Endothelial cell of umbilical vein (primary cell): ENCODE measurements around the gene SPATA2L. TPM values are rescaled to one million over a fixed set of nuclear protein-coding genes. Genes with fewer than 3 reads are reported as not detected.

ENCODE experiments used
- BruUV-seq: library from RNA; stranded (reverse); fragments of 400-500 nt; replicated peaks from 2 replicates; lab custom pipeline; 2021; lab: Mats Ljungman, UMichigan
- CTCF ChIA-PET: fragments of 300-600, 350-600 bp; sonication (Branson Sonifier 250); formaldehyde crosslinking; loops from one replicate; lab custom pipeline; 2021; ENCODE audit warnings: antibody characterized with exemption, inconsistent platforms; lab: Charles Lee
- POLR2A ChIA-PET: fragments of 300-600, 350-600 bp; sonication (Branson Sonifier 250); formaldehyde crosslinking; loops from one replicate; lab custom pipeline; 2021; ENCODE audit warnings: antibody characterized with exemption, inconsistent platforms; lab: Charles Lee
- DNase-seq: peaks from one replicate; pipeline ENCODE4 v3.0.0-alpha.2; 2011; ENCODE audit warnings: low read depth, low spot score
- FAIRE-seq: peaks from 2 replicates; lab custom pipeline; 2011; peaks lifted over from hg19 to GRCh38; lab: Jason Lieb, UNC
- H2AFZ ChIP-seq: 2 replicates; pipeline ENCODE4 v1.6.0; 2012; ENCODE audit warnings: low read depth, low read length, control low read depth, inconsistent platforms
- H3K27ac ChIP-seq: 2 replicates; pipeline ENCODE4 v1.5.1; 2011; ENCODE audit warnings: low read depth, mild to moderate bottlenecking, control low read depth, low read length, moderate library complexity; ENCODE audit not compliant: insufficient read depth
- H3K27me3 ChIP-seq, 2 experiments: 2 replicates each; pipeline versions ENCODE4 v1.6.0 to v1.6.1; 2011; ENCODE audit warnings: low read length in 2 of 2, mixed read lengths in 1 of 2; ENCODE audit not compliant: control insufficient read depth in 2 of 2, insufficient read depth in 2 of 2
- H3K36me3 ChIP-seq, 2 experiments: 2 replicates in 1 of 2; 3 replicates in 1 of 2; pipeline ENCODE4 v1.5.1; 2011; ENCODE audit warnings: low read length in 2 of 2, mild to moderate bottlenecking in 1 of 2, moderate library complexity in 1 of 2; ENCODE audit not compliant: control insufficient read depth in 2 of 2, insufficient read depth in 2 of 2; ENCODE audit errors: extremely low read depth in 1 of 2
- H3K4me1 ChIP-seq: 3 replicates; pipeline ENCODE4 v1.5.1; 2011; ENCODE audit warnings: mild to moderate bottlenecking, low read length; ENCODE audit not compliant: control insufficient read depth, insufficient read depth; ENCODE audit errors: extremely low read depth
- H3K4me2 ChIP-seq: 2 replicates; pipeline ENCODE4 v1.6.1; 2011; ENCODE audit warnings: low read length, control low read depth, mixed read lengths; ENCODE audit not compliant: insufficient read depth
- H3K4me3 ChIP-seq, 3 experiments: fragments of 200-600 bp in 1 of 3; sonication (generic), shearing (Covaris generic) in 1 of 3; replicated peaks in 1 of 3; 2 replicates each; pipeline ENCODE4 v1.5.1; 2011 to 2016; ENCODE audit warnings: control low read depth in 3 of 3, low read length in 3 of 3, mild to moderate bottlenecking in 2 of 3, inconsistent platforms in 1 of 3, low read depth in 1 of 3, moderate library complexity in 1 of 3; ENCODE audit not compliant: insufficient read depth in 1 of 3
- H3K79me2 ChIP-seq: 2 replicates; pipeline ENCODE4 v1.6.0; 2012; ENCODE audit warnings: low read length, inconsistent platforms; ENCODE audit not compliant: control insufficient read depth, insufficient read depth
- H3K9ac ChIP-seq: replicated peaks from 2 replicates; pipeline ENCODE3; 2011; ENCODE audit warnings: low read length, control low read depth; ENCODE audit not compliant: insufficient read depth; ENCODE audit errors: extremely low read depth
- H3K9me1 ChIP-seq: replicated peaks from 3 replicates; pipeline ENCODE4 v1.6.0; 2011; ENCODE audit warnings: mild to moderate bottlenecking, low read length; ENCODE audit not compliant: control insufficient read depth, insufficient read depth; ENCODE audit errors: extremely low read depth
- H3K9me3 ChIP-seq: replicated peaks from 2 replicates; pipeline ENCODE4 v1.5.1; 2012; ENCODE audit warnings: low read length, inconsistent platforms; ENCODE audit not compliant: control insufficient read depth, insufficient read depth
- H4K20me1 ChIP-seq: replicated peaks from 2 replicates; pipeline ENCODE3; 2011; ENCODE audit warnings: mild to moderate bottlenecking, low read length; ENCODE audit not compliant: control insufficient read depth, insufficient read depth; ENCODE audit errors: extremely low read depth
- CTCF ChIP-seq, 2 donors: IDR thresholded peaks; 1 replicate in 1 of 2; 2 replicates in 1 of 2; pipeline ENCODE4 v1.5.1; 2011; ENCODE audit warnings: low read length in 2 of 2, mild to moderate bottlenecking in 2 of 2, moderate library complexity in 2 of 2, control low read depth in 1 of 2, inconsistent platforms in 1 of 2, low read depth in 1 of 2; ENCODE audit not compliant: insufficient read depth in 1 of 2; ENCODE audit errors: extremely low read depth in 1 of 2
- MAX ChIP-seq: IDR thresholded peaks from 2 replicates; pipeline ENCODE4 v1.6.1; 2011; ENCODE audit not compliant: insufficient read depth, insufficient read length
- POLR2AphosphoS5 ChIP-seq: IDR thresholded peaks from 2 replicates; pipeline ENCODE4 v1.6.1; 2012; ENCODE audit warnings: low read depth, mild to moderate bottlenecking, control low read depth, low read length, moderate library complexity; ENCODE audit not compliant: insufficient read depth
- dilution Hi-C: fragments of 300-500 bp; cut with MboI; formaldehyde crosslinking; loops from one replicate; pipeline ENCODE4 v1.15.0; 2019; ENCODE audit warnings: low sequenced_read_pairs; ENCODE audit not compliant: extremely low pct_ligation_motif_present
- intact Hi-C: fragments of 100-400 bp; cut with micrococcal nuclease; formaldehyde crosslinking; loops from one replicate; pipeline ENCODE4 v1.10.0; 2022
- polyA plus RNA-seq, 4 experiments: library from polyadenylated mRNA; depleted of rRNA in 3 of 4; stranded (reverse) in 3 of 4; unstranded in 1 of 4; fragments of >200 nt; gene quantifications; 2 replicates each; pipeline versions ENCODE4 v1.2.1 to v1.2.3, GENCODE V29; 2011 to 2012; ENCODE audit warnings: missing spikeins in 1 of 4
- total RNA-seq: library from RNA; stranded (reverse); gene quantifications from 2 replicates; pipeline ENCODE4 v1.2.3, GENCODE V29; 2021

SPATA2L gene
- total and polyA plus RNA-seq, 2 donors (not counting 3 experiments of a cell fraction or from before 2014, with no cell fraction given), result 7.3 to 7.4 TPM

- dilution Hi-C loops (no loop called here), intact Hi-C loops (no loop called here)
- TSS peak; percentile 29 for BruUV-seq
- Histone ChIP-seq H3K9ac (peak overlapping the region; percentile 5), H3K9me1 (no peaks in the 10 kb centered on the region), H4K20me1 (no peaks in the 10 kb centered on the region), H3K36me3 (peaks cover 3 to 16% of the 10 kb centered on the region in 2 experiments), H2AFZ (peak overlapping the region; percentile 6), H3K4me2 (peak overlapping the region; percentile 25), H3K4me3 (peak overlapping the region; percentile 27 to 85 (median 35)), H3K4me1 (peaks cover 4% of the 10 kb centered on the region), H3K79me2 (peaks cover 9% of the 10 kb centered on the region), H3K27me3 (no peaks in the 10 kb centered on the region), H3K27ac (peak overlapping the region; percentile 0), H3K9me3 (no peaks in the 10 kb centered on the region)
- peak; percentile 51 for DNase-seq
- FAIRE-seq, result peak; percentile 75
- CTCF ChIA-PET, result interaction anchor here (0.7 to 2.3 kb wide), 10 partner anchors 12 to 173 kb away, joined by 3 to 21 read pairs (median 3); partner anchors contain the start of genes CHMP1A and SPATA33
- POLR2A ChIA-PET, result interaction anchor here (0.6 to 1.0 kb wide), 2 partner anchors 13 to 179 kb away, joined by 3 to 5 read pairs; no protein-coding TSS in a partner anchor
- TF ChIP-seq POLR2AphosphoS5 (no peak), MAX (peak; percentile 53), CTCF (IDR thresholded peaks at IDR 0.05; ENCODE audit: extremely low read depth in 1 of 2, insufficient read depth in 1 of 2, low read depth in 1 of 2, low read length in 2 of 2) (peak in 1 of 2 donors; percentile 9)
Measured at GRCh38 chr16:89687092-89687940, 14.2 kb downstream of the SPATA2L start.
